H9 (cell line): ENCODE measurements around the gene NAA10. TPM values are rescaled to one million over a fixed set of nuclear protein-coding genes. Genes with fewer than 3 reads are reported as not detected.

Experiments used
- DNase-seq: peaks from one replicate; pipeline ENCODE4 v3.0.0-alpha.2; 2017
- H2AFZ ChIP-seq: one replicate; pipeline ENCODE4 v1.6.1; 2013; ENCODE audit warnings: mild to moderate bottlenecking, low read length, control low read depth, moderate library complexity
- H2AK5ac ChIP-seq: 2 replicates; pipeline ENCODE4 v1.6.1; 2013; ENCODE audit warnings: low read length, control low read depth, mixed read lengths; ENCODE audit not compliant: insufficient read length
- H2BK120ac ChIP-seq: one replicate; pipeline ENCODE4 v1.6.1; 2013; ENCODE audit warnings: low read depth, mild to moderate bottlenecking, low read length, control low read depth, inconsistent platforms; ENCODE audit not compliant: poor library complexity, severe bottlenecking
- H2BK12ac ChIP-seq: 2 replicates; pipeline ENCODE4 v1.6.1; 2013; ENCODE audit warnings: low read length, control low read depth, mixed read lengths, low read depth; ENCODE audit not compliant: insufficient read length
- H2BK15ac ChIP-seq: 2 replicates; pipeline ENCODE4 v1.6.1; 2013; ENCODE audit warnings: low read depth, low read length, control low read depth
- H2BK20ac ChIP-seq: one replicate; pipeline ENCODE4 v1.6.1; 2013; ENCODE audit warnings: low read depth, mild to moderate bottlenecking, low read length, control low read depth, inconsistent platforms; ENCODE audit not compliant: poor library complexity, severe bottlenecking
- H2BK5ac ChIP-seq: 2 replicates; pipeline ENCODE4 v1.6.1; 2013; ENCODE audit warnings: low read length, control low read depth, mixed read lengths; ENCODE audit not compliant: insufficient read length
- H3K14ac ChIP-seq: 2 replicates; pipeline ENCODE4 v1.6.1; 2013; ENCODE audit warnings: low read length, control low read depth; ENCODE audit not compliant: insufficient read depth
- H3K18ac ChIP-seq: 2 replicates; pipeline ENCODE4 v1.6.1; 2013; ENCODE audit warnings: low read depth, mild to moderate bottlenecking, mixed read lengths, low read length, control low read depth; ENCODE audit not compliant: insufficient read length
- H3K23ac ChIP-seq: 2 replicates; pipeline ENCODE4 v1.6.1; 2013; ENCODE audit warnings: low read length, control low read depth, mixed read lengths, low read depth; ENCODE audit not compliant: insufficient read length
- H3K23me2 ChIP-seq: 2 replicates; pipeline ENCODE4 v1.6.1; 2013; ENCODE audit warnings: low read depth, mild to moderate bottlenecking, mixed read lengths, low read length, control low read depth; ENCODE audit not compliant: insufficient read length, poor library complexity, severe bottlenecking
- H3K27ac ChIP-seq: 2 replicates; pipeline ENCODE4 v1.5.1; 2013; ENCODE audit warnings: low read length, control low read depth, mixed read lengths, low read depth; ENCODE audit not compliant: insufficient read length
- H3K27me3 ChIP-seq: 2 replicates; pipeline ENCODE4 v1.6.1; 2013; ENCODE audit warnings: low read length, control low read depth, inconsistent platforms; ENCODE audit not compliant: insufficient read depth
- H3K4ac ChIP-seq: 2 replicates; pipeline ENCODE4 v1.6.1; 2013; ENCODE audit warnings: low read depth, mild to moderate bottlenecking, control low read depth, inconsistent platforms, low read length, moderate library complexity
- H3K4me1 ChIP-seq: 2 replicates; pipeline ENCODE4 v1.6.1; 2013; ENCODE audit warnings: low read length, control low read depth, inconsistent platforms; ENCODE audit not compliant: insufficient read depth
- H3K4me2 ChIP-seq: 2 replicates; pipeline ENCODE4 v1.6.1; 2013; ENCODE audit warnings: low read length, control low read depth, mixed read lengths; ENCODE audit not compliant: insufficient read length, insufficient read depth
- H3K56ac ChIP-seq: 2 replicates; pipeline ENCODE4 v1.6.1; 2013; ENCODE audit warnings: low read depth, mild to moderate bottlenecking, mixed read lengths, low read length, control low read depth; ENCODE audit not compliant: insufficient read length
- H3K79me1 ChIP-seq: 2 replicates; pipeline ENCODE4 v1.6.1; 2013; ENCODE audit warnings: low read depth, mild to moderate bottlenecking, moderate library complexity, low read length, control low read depth, inconsistent platforms; ENCODE audit not compliant: insufficient read depth, poor library complexity, severe bottlenecking
- H3K79me2 ChIP-seq: 2 replicates; pipeline ENCODE4 v1.6.1; 2013; ENCODE audit warnings: low read length, control low read depth, inconsistent platforms; ENCODE audit not compliant: insufficient read depth
- H3K9ac ChIP-seq: 2 replicates; pipeline ENCODE4 v1.6.1; 2013; ENCODE audit warnings: low read length, control low read depth, mixed read lengths; ENCODE audit not compliant: insufficient read length; ENCODE audit errors: extremely low read depth
- H3K9me3 ChIP-seq: one replicate; pipeline ENCODE4 v1.6.1; 2013; ENCODE audit warnings: low read depth, low read length, inconsistent platforms; ENCODE audit not compliant: control insufficient read depth
- H3T11ph ChIP-seq: one replicate; pipeline ENCODE4 v1.6.1; 2013; ENCODE audit warnings: mild to moderate bottlenecking, low read length, control low read depth, inconsistent platforms
- H4K20me1 ChIP-seq: one replicate; pipeline ENCODE4 v1.6.1; 2013; ENCODE audit not compliant: control insufficient read depth, insufficient read length, insufficient read depth
- H4K5ac ChIP-seq: 2 replicates; pipeline ENCODE4 v1.6.1; 2013; ENCODE audit warnings: low read depth, mild to moderate bottlenecking, mixed read lengths, low read length, control low read depth; ENCODE audit not compliant: insufficient read length
- H4K8ac ChIP-seq: replicated peaks from 2 replicates; pipeline ENCODE4 v1.6.1; 2013; ENCODE audit warnings: low read length, control low read depth, mixed read lengths, low read depth; ENCODE audit not compliant: insufficient read length
- H4K91ac ChIP-seq: 2 replicates; pipeline ENCODE4 v1.6.1; 2013; ENCODE audit warnings: low read depth, mild to moderate bottlenecking, moderate library complexity, mixed read lengths, low read length, control low read depth; ENCODE audit not compliant: insufficient read length
- H3K27ac Mint-ChIP-seq, 3 experiments: 2 replicates in 2 of 3; 3 replicates in 1 of 3; pipeline ENCODE4 v1.8.0; 2020 to 2021; ENCODE audit warnings: mixed read lengths in 3 of 3, mild to moderate bottlenecking in 1 of 3, moderate library complexity in 1 of 3
- H3K27me3 Mint-ChIP-seq: 2 replicates; pipeline ENCODE4 v1.8.0; 2021; ENCODE audit warnings: low read depth, mild to moderate bottlenecking, moderate library complexity, mixed read lengths
- H3K36me3 Mint-ChIP-seq, 3 experiments: 2 replicates in 2 of 3; 3 replicates in 1 of 3; pipeline ENCODE4 v1.8.0; 2020 to 2021; ENCODE audit warnings: low read depth in 3 of 3, mixed read lengths in 3 of 3; ENCODE audit not compliant: insufficient read depth in 1 of 3
- H3K4me1 Mint-ChIP-seq, 2 experiments: 2 replicates each; pipeline ENCODE4 v1.8.0; 2020; ENCODE audit warnings: mixed read lengths in 2 of 2
- H3K4me3 Mint-ChIP-seq, 2 experiments: 2 replicates in 1 of 2; 3 replicates in 1 of 2; pipeline ENCODE4 v1.8.0; 2020 to 2021; ENCODE audit warnings: mild to moderate bottlenecking in 2 of 2, mixed read lengths in 2 of 2, moderate library complexity in 1 of 2
- H3K9me3 Mint-ChIP-seq, 2 experiments: 2 replicates in 1 of 2; 3 replicates in 1 of 2; pipeline ENCODE4 v1.8.0; 2020; ENCODE audit warnings: mild to moderate bottlenecking in 2 of 2, mixed read lengths in 2 of 2, moderate library complexity in 1 of 2
- WGBS: extraction: QIAGEN DNeasy Blood & Tissue Kit; methylation state at CpG from one replicate; pipeline ENCODE4 v1.1.7; 2013; ENCODE audit warnings: missing lambda C conversion rate, low lambda C conversion rate, mixed read lengths; ENCODE audit not compliant: insufficient read length; ENCODE audit errors: extremely low coverage; 5-methylcytosine and 5-hydroxymethylcytosine counted together
- total RNA-seq: library from RNA; stranded (reverse); gene quantifications from 2 replicates; pipeline ENCODE4 v1.2.1, GENCODE V29; 2021
- TF ChIP-seq, protein P1 (sequence below): fragments of 200-600 bp; sonication (generic); conservative IDR thresholded peaks from 3 replicates; pipeline ENCODE4 v1.8.0; 2021; ENCODE audit warnings: antibody characterized with exemption, mild to moderate bottlenecking

Gene NAA10
- total RNA-seq, 1 experiment from 2014 or later = 101 TPM

DNA sequence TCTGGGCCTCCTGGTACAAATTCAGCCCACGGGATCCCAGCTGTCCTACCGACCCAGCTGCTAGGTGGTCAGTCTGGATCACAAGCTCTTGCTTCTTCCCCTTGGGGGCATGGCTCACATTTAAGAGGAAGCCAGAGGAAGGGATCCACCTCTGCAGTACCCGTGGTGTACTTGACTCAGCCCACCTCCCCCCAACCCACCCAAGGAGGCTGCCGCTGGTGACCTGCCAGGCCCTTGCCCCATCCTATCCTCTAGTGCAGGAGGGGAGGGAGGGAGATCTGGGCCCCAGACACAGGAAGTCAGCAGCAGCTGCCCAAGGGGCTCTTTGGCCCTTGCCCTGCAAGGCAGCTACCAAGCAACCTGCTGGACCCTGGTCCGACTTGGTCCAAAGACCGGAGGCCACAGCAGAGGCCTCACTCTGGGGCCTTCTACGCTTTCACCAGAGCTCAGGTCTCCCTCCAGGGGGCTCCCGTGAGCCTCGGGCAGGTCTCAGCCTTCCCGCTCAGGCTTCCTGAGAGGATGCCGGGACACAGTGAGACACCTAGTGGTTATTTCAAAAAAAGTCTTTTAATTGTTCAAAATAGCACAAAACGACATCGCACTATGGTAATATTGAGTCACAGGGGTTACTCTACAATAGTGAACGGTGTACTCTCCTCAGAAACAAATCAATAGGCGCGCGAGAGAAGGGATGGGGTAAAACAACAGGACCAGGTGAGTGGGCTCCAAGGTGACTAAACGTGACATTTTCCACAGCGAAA, 12.4 kb upstream of the NAA10 start:
- H4K5ac ChIP-seq = no peak overlapping the region
- H3K4me3 Mint-ChIP-seq = no peak overlapping the region; a peak in 2 of 5 replicates

More for the DNA sequence above, 12.4 kb upstream of the NAA10 start:
- H3K27me3 ChIP-seq = no peaks in the 10 kb centered on the region
- H2BK5ac ChIP-seq = no peak overlapping the region
- no peak overlapping the region for H2BK20ac ChIP-seq
- no peak overlapping the region for H2AK5ac ChIP-seq
- no peak overlapping the region for H2BK15ac ChIP-seq
- no CpG with 5 or more reads among the region's 19 CpGs for WGBS
- peak overlapping the region in 2 of 3 experiments; percentile 92 to 94; a peak in 4 of 7 replicates for H3K27ac Mint-ChIP-seq
- TF ChIP-seq, protein P1, sequence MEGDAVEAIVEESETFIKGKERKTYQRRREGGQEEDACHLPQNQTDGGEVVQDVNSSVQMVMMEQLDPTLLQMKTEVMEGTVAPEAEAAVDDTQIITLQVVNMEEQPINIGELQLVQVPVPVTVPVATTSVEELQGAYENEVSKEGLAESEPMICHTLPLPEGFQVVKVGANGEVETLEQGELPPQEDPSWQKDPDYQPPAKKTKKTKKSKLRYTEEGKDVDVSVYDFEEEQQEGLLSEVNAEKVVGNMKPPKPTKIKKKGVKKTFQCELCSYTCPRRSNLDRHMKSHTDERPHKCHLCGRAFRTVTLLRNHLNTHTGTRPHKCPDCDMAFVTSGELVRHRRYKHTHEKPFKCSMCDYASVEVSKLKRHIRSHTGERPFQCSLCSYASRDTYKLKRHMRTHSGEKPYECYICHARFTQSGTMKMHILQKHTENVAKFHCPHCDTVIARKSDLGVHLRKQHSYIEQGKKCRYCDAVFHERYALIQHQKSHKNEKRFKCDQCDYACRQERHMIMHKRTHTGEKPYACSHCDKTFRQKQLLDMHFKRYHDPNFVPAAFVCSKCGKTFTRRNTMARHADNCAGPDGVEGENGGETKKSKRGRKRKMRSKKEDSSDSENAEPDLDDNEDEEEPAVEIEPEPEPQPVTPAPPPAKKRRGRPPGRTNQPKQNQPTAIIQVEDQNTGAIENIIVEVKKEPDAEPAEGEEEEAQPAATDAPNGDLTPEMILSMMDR = peak; percentile 97
- no peak overlapping the region for H3K56ac ChIP-seq
- H3K14ac ChIP-seq = no peak overlapping the region
- peaks cover 4 to 28% of the 10 kb centered on the region in 2 experiments for H3K4me1 Mint-ChIP-seq
- no peak overlapping the region for H3K23ac ChIP-seq
- no peak overlapping the region for H3T11ph ChIP-seq
- H4K91ac ChIP-seq = no peak overlapping the region
- H2BK12ac ChIP-seq = no peak overlapping the region
- H3K4ac ChIP-seq = no peak overlapping the region
- H3K79me1 ChIP-seq = no peaks in the 10 kb centered on the region
- DNase-seq = peak; percentile 80
- H4K20me1 ChIP-seq = no peaks in the 10 kb centered on the region
- no peaks in the 10 kb centered on the region for H3K27me3 Mint-ChIP-seq
- H3K9me3 Mint-ChIP-seq = peaks cover 2 to 11% of the 10 kb centered on the region in 2 experiments; a peak in 2 of 5 replicates
- no peak overlapping the region for H2AFZ ChIP-seq
- H3K4me1 ChIP-seq = no peaks in the 10 kb centered on the region
- peaks cover 27 to 50% (median 43%) of the 10 kb centered on the region in 3 experiments for H3K36me3 Mint-ChIP-seq
- no peak overlapping the region for H3K9ac ChIP-seq
- H3K18ac ChIP-seq = no peak overlapping the region
- no peak overlapping the region for H3K27ac ChIP-seq
- H3K4me2 ChIP-seq = no peak overlapping the region
- H3K79me2 ChIP-seq = no peaks in the 10 kb centered on the region
- no peak overlapping the region for H4K8ac ChIP-seq
- no peaks in the 10 kb centered on the region for H3K9me3 ChIP-seq
- H2BK120ac ChIP-seq = no peak overlapping the region
- no peaks in the 10 kb centered on the region for H3K23me2 ChIP-seq
